ENCODE data around the gene MMP27.

The MMP27 gene

DNA sequence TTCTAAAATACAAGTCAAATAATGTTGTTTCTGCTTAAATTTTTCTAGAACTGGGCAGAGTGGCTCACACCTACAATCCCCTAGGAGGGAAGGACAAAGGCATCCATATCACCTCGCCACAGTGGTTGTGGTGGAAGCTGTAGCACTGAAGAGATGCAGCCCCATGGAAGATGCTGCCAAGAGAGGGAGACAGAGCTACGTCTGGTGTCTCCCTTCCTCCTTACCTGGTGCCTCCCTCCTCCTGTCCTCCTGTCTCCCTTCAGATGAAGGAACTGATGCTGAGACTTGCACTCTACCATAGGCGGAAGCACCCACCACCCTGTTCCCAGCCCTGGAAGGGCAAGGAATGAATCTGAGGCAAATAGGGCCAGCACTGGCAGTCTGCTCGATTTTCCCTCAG is 22.3 kb downstream of the MMP27 start:
- TF ChIP-seq, protein P1, sequence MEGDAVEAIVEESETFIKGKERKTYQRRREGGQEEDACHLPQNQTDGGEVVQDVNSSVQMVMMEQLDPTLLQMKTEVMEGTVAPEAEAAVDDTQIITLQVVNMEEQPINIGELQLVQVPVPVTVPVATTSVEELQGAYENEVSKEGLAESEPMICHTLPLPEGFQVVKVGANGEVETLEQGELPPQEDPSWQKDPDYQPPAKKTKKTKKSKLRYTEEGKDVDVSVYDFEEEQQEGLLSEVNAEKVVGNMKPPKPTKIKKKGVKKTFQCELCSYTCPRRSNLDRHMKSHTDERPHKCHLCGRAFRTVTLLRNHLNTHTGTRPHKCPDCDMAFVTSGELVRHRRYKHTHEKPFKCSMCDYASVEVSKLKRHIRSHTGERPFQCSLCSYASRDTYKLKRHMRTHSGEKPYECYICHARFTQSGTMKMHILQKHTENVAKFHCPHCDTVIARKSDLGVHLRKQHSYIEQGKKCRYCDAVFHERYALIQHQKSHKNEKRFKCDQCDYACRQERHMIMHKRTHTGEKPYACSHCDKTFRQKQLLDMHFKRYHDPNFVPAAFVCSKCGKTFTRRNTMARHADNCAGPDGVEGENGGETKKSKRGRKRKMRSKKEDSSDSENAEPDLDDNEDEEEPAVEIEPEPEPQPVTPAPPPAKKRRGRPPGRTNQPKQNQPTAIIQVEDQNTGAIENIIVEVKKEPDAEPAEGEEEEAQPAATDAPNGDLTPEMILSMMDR (IDR thresholded peaks at IDR 0.05), result no peak

DNA sequence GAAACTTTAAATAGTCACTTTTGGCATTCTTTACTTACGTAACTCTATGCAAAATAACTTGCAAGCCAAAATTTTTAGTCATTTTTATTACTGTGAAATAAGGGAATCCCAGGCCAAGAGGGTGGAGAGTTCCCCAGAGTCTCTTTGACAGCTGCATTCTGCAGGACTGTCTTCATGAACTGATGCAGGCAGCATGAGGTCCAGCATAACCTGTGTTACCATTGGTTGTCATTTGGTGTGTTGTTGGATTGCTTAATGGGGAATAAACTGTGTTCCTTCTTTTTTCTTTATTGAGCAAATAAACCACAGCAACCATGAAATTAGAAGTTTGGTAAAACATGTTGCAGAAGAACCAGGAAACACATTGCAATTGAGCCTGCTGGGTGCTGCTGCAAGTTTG is 24.6 kb downstream of the MMP27 start:
- TF ChIP-seq, protein P1 (IDR thresholded peaks at IDR 0.05), result no peak

DNA sequence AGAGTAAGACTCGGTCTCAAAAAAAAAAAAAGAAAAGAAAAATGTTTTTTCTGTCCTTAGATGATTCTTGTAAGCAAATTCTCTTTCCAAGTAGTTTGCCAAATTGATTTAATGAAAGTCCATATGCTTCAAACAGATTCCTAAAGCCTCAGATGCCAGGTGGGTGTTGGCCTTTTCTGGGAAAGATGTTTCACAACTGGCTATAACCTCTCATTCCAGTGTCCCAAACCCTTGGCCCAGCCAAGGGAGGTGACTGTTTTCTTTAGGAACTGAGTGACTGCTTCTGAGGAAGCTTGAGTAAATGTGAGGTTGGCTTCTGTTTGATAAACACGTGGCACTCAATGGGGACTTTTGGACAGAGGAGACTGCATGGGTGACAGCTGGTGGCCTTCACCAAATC is 27.5 kb downstream of the MMP27 start:
- TF ChIP-seq, protein P1 (IDR thresholded peaks at IDR 0.05), result no peak

DNA sequence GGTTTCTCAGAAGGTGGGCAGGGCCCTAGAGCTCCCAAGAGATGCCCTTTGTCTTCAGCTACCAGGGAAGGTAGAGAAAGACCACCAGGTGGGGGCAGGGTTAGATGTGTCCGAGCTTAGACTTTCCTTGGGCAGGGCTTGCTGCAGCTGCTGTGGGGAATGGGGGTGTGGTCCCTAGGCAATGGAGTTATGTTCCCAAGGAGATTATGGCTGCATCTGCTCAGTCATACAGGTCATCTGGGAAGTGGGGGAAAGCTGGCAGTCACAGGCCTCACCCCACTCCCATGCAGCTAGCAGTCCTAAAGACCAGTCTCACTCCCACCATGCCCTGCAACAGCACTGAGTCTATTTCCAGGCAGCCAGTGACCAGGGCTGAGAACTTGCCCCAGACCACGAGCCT is 29.5 kb downstream of the MMP27 start:
- TF ChIP-seq, protein P1 (IDR thresholded peaks at IDR 0.05), result no peak

DNA sequence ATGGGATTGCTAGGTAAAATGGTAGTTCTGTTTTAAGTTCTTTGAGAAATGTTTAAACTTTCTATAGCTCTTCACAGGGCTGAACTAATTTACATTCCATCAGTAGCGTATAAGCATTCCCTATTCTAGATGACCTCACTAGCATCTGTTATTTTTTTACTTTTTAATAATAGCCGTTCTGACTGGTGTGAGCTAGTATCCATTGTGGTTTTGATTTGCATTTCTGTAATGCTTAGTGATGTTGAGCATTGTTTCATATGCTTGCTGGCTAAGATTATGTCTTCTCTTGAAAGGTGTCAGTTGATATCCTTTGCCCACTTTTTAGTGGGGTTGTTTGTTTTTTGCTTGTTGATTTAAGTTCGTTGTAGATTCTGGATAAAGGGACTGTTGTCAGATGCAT is 35.9 kb downstream of the MMP27 start:
- TF ChIP-seq, protein P1 (IDR thresholded peaks at IDR 0.05), result no peak

DNA sequence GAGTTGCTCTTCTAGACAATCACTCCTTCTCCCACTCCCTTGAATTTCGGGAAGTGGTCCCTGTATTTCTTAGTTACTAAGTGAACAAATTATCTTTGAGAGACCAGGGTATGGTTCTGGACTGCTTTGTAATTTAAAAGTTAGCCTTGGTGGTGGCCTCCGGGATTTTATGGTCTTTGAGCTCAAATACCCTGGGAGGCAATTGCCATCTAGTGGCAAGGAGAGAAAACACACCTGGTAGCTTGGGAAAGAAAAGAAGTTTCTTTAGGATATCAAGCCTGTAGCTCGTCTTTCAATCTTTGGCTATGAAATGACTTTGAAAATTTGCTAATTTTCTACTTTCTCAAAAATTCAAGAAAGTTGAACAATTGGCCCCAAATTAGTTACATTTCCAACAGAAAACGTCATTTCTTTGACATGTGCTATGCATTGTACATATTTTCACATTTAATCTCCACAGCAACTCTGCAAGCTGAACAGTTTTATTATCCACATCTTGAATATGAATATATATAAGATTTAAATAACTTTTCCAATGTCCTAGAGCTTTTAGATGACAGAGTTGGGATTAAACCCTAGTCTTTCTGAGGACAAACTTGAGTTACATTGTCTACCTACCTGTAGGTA is 39.1 kb downstream of the MMP27 start:
- TF ChIP-seq, protein P1 (IDR thresholded peaks at IDR 0.05), result peak; percentile 88

DNA sequence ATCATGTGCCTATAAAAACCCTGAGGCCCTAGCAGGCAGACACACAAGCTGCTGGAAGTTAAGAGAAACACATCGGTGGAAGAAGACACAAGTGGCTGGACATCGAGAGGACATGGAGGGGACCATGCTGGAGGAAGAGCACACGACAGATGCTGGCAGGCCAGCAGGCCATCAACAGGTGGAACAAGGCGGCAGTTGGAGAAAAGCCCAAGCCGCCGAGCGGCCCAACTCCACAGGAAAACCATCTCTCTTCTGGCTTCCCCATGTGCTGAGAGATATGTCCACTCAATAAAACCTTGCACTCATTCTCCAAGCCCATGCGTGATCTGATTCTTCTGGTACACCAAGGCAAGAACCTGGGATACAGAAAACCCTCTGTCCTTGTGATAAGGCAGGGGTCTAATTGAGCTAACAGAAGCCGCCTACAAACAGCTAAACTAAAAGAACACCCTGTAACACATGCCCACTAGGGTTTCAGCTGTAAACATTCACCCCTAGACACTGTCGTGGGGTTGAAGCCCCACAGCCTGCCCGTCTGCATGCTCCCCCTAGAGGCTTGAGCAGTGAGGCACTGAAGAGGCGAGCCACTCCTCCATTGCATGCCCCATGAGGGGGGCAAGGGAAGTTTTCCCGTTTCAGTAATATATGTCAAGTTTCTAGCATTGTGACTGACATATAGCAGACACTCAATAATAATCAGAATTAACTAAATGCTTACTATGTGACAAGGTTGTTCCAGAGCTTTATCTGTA is 41.4 kb downstream of the MMP27 start:
- TF ChIP-seq, protein P1 (IDR thresholded peaks at IDR 0.05), result peak; percentile 30; the same call in 1 of the 2 replicates
